Measurements from ENCODE around the gene USP50.

The USP50 gene

DNA sequence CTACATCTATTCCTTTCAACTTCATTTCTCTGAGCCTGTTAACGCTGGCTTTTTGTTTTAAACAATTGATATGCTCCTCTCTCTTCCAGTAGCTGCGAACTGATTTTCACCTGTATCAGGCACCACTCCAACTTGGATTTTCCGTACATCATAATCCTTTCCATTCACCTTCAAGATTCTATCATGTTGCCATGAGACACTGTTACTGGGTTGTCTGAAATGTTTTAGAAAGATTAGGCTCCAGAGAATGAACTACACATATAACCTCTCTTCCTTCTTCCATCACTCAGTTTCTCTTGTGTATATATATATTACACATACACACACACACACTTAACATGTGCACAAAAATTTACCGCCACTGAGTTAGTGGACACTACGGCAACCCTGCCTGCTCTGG, at the start of gene USP50:
USP50 (minus strand) TSS at position 101 of the 400 bp plus-strand sequence. CDS start 141 bp downstream, outside the sequence.
- TF ChIP-seq, protein P1, sequence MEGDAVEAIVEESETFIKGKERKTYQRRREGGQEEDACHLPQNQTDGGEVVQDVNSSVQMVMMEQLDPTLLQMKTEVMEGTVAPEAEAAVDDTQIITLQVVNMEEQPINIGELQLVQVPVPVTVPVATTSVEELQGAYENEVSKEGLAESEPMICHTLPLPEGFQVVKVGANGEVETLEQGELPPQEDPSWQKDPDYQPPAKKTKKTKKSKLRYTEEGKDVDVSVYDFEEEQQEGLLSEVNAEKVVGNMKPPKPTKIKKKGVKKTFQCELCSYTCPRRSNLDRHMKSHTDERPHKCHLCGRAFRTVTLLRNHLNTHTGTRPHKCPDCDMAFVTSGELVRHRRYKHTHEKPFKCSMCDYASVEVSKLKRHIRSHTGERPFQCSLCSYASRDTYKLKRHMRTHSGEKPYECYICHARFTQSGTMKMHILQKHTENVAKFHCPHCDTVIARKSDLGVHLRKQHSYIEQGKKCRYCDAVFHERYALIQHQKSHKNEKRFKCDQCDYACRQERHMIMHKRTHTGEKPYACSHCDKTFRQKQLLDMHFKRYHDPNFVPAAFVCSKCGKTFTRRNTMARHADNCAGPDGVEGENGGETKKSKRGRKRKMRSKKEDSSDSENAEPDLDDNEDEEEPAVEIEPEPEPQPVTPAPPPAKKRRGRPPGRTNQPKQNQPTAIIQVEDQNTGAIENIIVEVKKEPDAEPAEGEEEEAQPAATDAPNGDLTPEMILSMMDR (IDR thresholded peaks at IDR 0.05): no peak
- Histone ChIP-seq H3K4me1 (ENCODE audit: control insufficient read depth in 1 of 2, insufficient read depth in 1 of 2, low read depth in 1 of 2, low read length in 1 of 2) (no peaks in the 10 kb centered on the region), H3K9me3 (no peaks in the 10 kb centered on the region), H3K36me3 (no peaks in the 10 kb centered on the region), H3K4me3 (ENCODE audit: low read depth in 1 of 2, low read length in 1 of 2) (no peak within 1 kb of the TSS), H3K27me3 (no peaks in the 10 kb centered on the region), H3K27ac (no peak within 1 kb of the TSS)

DNA sequence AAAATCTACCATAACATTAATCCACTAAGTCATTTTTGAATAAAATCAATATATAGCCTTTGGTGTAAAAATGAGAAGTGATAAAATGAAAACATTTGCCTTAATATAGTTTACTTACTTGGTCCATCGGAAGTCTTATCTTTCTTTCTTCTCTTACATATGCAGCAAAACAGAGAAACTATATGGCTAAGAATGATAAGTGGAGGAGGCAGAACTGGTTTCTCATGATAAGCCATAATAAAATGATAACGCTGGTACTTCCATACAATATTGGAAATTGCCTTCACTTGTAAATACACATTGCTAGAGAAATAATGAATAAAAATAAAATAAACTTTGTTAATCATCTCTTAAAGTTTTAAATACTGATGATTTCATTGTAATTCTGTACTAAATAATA, 47.8 kb upstream of the USP50 start:
- no peaks in the 10 kb centered on the region for H3K27me3 ChIP-seq
- no peaks in the 10 kb centered on the region for H3K4me1 ChIP-seq (ENCODE audit: control insufficient read depth in 1 of 2, insufficient read depth in 1 of 2, low read depth in 1 of 2, low read length in 1 of 2)
- H3K4me3 ChIP-seq (ENCODE audit: low read depth in 1 of 2, low read length in 1 of 2): no peak overlapping the region
- peaks cover 28% of the 10 kb centered on the region for H3K36me3 ChIP-seq
- TF ChIP-seq, protein P1 (IDR thresholded peaks at IDR 0.05): no peak
- H3K27ac ChIP-seq: no peak overlapping the region
- H3K9me3 ChIP-seq: no peaks in the 10 kb centered on the region

DNA sequence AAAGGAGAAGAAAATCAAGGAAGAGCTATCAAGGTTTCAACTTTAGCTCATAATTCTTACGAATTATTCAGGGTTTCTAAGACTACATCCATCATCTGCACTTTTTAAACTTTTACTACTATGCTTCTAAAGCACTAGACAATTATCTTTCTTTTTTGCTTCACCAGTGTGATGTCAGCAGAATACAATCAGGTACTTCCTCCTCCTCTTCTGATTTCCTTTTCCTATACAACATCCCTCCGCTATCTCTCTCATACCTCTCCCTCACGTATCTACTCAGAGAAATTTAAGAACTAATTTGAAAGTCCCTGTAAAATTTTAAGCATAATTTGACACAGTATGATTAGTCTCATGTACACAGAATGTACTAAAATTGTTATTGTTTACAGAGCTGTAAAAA, 47.3 kb upstream of the USP50 start:
- Histone ChIP-seq H3K27ac (peak overlapping the region; percentile 14), H3K4me1 (ENCODE audit: control insufficient read depth in 1 of 2, insufficient read depth in 1 of 2, low read depth in 1 of 2, low read length in 1 of 2) (no peaks in the 10 kb centered on the region), H3K4me3 (ENCODE audit: low read depth in 1 of 2, low read length in 1 of 2) (no peak overlapping the region), H3K36me3 (peaks cover 28% of the 10 kb centered on the region), H3K9me3 (no peaks in the 10 kb centered on the region), H3K27me3 (no peaks in the 10 kb centered on the region)
- TF ChIP-seq, protein P1 (IDR thresholded peaks at IDR 0.05): no peak

DNA sequence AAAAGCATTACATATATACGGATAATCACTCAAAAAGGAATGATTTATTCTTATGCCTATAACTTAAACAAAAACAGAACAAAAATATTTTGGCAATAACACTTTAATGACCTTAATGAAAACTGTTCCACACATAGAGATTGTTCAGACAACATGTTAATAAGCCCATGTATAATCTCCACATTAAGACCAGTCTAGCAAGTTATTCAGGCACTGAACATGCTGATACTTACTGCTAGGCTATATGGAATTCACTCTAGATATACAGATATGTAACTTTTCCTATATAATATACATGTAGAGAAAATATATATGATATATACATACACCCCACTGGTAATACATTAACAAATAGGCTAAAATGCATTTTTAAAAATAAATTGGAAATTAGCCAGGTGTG, 43.8 kb upstream of the USP50 start:
- H3K36me3 ChIP-seq: peaks cover 21% of the 10 kb centered on the region
- no peak overlapping the region for H3K4me3 ChIP-seq (ENCODE audit: low read depth in 1 of 2, low read length in 1 of 2)
- no peaks in the 10 kb centered on the region for H3K9me3 ChIP-seq
- TF ChIP-seq, protein P1 (IDR thresholded peaks at IDR 0.05): no peak
- no peaks in the 10 kb centered on the region for H3K4me1 ChIP-seq (ENCODE audit: control insufficient read depth in 1 of 2, insufficient read depth in 1 of 2, low read depth in 1 of 2, low read length in 1 of 2)
- no peak overlapping the region for H3K27ac ChIP-seq
- no peaks in the 10 kb centered on the region for H3K27me3 ChIP-seq

DNA sequence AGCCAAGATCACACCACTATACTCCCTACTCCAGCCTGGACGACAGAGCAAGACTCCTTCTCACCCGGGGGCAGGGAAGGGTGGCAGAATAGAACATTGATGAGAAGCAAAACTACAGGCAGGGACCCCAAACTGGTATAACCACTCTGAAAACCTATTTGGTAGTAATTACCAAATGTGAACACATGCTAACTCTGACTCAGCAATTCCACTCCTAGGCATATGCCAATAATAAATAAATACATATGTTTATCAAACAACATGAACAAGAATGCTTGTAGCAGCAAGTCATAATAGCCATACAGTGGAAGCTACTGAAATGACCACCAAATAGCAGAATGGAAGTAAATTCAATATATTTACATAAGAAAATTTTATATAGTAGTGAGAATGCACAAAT, 31.0 kb upstream of the USP50 start:
- Histone ChIP-seq H3K36me3 (no peaks in the 10 kb centered on the region), H3K4me3 (ENCODE audit: low read depth in 1 of 2, low read length in 1 of 2) (no peak overlapping the region), H3K4me1 (ENCODE audit: control insufficient read depth in 1 of 2, insufficient read depth in 1 of 2, low read depth in 1 of 2, low read length in 1 of 2) (peaks cover 47 to 52% of the 10 kb centered on the region in 2 experiments)

More for the DNA sequence above, 31.0 kb upstream of the USP50 start:
- H3K27ac ChIP-seq: no peak overlapping the region
- TF ChIP-seq, protein P1 (IDR thresholded peaks at IDR 0.05): no peak
- H3K9me3 ChIP-seq: no peaks in the 10 kb centered on the region
- no peaks in the 10 kb centered on the region for H3K27me3 ChIP-seq
